AG20443 (cell line): ENCODE data around the gene PACSIN1.

Experiments
- DNase-seq: peaks from one replicate; pipeline ENCODE4 v3.0.0; 2012; ENCODE audit warnings: low spot score, mixed read lengths

Gene PACSIN1

DNA sequence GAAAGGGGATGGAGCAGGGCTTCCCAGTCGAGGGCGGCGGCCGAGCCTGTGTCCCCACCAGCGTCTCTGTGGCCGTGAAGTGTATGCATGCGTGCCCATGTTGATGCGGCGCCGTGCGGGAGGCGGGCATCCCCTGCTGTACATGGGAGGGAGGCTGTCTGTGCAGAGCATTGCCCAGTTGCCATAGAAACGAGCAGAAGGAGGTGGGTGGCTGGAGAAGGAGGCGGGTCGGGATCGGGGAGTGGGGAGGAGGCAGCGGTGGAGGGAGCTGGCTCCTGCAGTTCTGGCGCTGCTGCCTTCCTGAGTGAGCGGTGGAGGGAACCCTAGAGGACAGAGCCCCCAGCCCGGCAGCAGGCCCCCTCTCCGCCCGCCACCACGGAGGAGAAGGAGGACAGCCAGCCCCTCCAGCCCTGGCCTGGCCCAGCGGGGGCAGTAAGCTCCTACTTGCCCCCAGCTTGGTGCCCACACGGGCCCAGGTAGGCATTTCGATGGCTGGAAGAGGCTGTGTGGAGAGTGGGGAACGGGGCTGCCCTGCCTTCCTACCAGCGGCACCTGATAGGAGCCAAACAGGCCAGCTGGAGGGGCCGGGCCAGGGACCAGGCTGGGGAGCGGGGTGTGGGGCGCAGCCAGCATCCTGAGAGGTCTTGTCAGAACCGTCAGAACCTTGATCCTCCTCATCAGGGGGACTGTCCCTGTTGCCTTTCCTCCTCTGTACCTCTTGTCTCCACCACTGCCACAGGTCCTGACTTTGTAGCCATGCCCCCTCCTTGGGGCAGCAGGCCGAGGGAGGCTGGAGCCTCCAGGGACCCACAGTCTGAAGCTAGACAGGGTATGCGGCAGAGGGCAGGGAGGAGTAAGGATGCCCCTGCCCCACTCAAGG, 49.0 kb downstream of the PACSIN1 start:
- peak; percentile 69 for DNase-seq

DNA sequence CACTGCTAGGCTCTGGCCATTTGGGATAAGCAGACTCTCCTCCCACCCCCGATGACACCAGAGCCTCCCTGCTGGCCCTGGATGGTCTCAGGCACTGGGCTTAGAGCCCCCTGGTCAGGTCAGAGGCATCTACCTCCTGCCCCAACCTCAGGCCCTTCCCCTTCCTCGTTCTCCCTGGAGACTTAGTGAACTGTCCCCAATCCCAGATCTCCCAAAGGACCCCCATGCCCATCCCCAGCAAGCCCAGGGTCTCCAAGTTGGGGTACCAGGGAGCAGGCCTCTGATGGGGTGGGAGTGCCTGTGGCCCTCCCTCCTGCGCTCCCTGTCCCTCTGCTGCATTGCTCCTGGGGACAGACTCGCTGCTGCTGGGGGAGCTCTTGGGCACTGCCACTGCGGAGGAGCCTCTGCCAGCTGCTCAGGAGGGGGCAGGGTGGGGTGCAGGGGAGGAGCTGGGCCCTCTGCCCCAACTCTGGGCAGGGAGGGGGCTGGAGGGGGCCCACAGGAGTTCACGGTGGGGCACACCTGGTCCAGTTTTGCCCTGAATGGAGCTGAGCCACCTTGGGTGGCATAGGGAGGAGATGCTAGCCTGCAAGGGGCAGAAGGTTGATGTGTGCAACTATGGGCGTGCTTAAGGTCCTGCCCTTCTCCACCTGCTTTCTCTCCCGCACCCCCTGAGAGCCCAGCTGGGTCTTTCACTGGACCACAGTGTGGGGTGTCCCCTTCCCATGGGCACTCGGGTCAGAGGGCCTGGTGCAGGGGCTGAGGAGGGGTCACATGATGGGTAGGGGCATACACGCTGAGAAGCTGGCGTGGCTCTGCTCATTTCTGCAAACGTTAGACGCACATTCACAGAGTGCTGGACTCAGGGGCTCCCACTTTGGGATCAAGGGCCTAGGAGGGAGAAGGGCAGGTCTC, 49.9 kb downstream of the PACSIN1 start:
- no peak for DNase-seq

- DNase-seq: no peak
These were observed 50.8 kb downstream of the PACSIN1 start for GRCh38 chr6:34516391-34517324.

DNA sequence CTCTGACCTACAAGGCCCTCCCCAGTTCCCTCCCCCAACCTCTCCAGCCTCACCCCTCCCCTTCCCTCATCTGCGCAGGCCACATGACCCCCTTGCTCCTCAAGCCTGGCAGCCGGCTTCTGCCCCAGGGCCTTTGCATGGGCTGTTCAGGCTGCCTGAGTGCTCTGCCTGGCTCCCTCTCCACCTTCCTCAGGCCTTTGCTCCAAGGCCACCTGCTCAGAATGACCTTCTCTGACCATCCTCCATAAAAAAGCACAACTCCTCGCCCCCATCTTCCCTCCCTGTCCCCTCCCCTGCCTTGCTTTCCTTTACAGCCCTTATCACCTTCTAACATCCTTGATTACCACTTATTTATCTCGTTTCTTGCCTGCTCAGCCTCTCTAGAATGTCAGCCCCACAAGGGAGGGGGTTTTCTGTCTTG, 51.6 kb downstream of the PACSIN1 start:
- no peak for DNase-seq

GRCh38 chr6:34517966-34518365, 52.1 kb downstream of the PACSIN1 start:
- DNase-seq: no peak

DNA sequence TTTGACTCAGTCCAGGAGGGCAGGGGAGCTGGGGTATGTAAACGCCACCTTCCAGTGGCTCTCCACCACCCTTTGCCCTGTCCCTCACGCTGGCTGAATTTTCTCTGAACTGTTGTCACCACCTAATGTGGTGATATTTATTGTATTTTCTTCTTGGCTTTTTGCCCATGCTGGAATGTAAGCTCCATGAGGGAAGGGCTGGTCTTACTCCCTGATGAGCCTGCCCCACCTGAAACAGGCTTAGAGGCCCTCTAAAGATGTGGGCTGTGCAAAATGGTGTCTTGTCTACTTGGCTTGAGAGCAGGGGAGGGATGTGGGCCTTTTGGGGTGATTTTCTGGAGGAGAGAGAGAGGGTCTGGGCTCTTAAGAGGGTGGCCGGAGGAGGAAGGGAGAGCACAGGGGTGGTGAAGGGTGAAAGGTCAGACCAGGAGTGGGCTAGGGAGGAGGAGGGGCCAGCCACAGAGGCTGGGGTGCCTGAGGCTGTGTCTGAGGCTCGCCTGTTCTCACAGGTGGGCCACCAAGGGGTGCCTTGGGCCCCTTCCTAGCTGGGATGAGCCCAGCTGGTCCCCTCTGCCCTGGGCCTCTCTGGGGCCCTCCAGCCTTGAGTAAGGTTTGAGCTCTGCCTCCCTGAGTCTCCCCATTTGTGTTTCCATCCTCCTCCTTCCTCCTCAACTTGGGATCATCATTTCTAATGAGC, 52.9 kb downstream of the PACSIN1 start:
- no peak for DNase-seq

DNA sequence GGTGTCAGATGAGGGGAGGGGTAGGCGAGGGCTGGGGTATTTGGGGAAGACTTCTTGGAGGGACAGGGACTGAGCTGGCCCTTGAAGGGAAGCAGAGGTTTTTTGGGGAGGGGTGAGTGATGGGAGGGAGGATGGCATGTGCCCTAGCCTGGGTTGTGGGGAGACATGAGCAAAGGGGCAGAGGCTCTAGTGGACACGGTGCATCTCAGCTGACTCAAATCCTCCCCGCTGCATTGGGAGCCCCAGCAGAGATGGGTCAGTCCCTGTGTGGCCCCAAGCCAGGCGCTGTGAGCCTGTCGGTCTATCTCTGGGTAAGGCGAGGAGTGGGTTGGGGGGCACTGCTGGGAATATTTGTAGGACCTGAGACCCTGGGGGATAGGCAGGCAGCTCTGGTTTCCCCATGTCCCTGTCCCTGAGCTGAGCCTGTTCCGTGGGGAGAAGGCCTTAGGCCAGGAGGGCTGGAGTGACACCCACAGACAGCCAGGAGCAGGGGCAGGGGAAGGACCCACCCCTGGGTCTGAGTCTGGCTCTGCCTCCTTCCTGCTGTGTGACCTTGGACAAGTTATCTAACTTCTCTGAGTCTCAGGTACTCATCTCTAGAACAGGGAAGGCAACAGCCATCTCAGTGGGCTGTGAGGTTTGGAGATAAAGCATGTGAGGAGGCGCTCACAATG, 54.2 kb downstream of the PACSIN1 start:
- no peak for DNase-seq

DNA sequence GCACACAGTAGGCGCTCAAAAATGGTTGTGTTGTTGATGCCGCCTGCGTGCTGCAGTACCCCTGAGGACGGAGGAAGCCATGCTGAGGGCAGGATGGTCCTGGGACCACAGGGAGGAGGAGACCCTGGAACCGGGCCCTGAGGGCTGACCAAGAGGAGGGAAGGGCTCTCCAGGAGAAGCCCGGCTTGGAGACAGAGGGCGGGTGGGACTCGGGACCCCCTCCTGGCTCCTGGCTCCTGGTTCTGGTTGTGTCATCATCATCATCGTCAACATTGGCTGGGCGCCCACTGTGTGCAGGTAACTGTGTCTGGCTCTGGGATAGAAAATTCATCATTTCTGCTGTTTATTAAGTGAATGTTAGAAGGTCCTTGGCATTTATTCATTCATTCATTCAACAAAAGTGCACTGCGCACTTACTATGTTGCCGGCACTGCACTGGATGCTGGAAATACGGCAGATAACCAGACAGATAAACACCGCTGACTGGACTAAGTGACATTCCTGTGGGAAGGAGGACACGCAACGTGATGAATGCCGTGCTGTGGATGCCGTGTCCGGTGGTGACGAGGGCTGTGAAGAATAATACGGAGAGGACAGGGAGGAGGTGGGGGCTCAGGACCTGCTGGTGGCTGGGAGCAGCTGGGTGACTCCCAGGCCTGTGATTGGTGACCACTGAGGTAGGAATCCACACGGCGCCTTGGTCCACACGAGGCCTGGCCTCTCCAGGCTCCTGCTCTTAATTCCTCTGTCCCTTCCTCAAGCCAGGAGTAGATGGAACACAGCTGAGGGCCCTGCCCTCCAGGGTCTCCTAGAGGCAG, 55.0 kb downstream of the PACSIN1 start:
- no peak for DNase-seq

DNA sequence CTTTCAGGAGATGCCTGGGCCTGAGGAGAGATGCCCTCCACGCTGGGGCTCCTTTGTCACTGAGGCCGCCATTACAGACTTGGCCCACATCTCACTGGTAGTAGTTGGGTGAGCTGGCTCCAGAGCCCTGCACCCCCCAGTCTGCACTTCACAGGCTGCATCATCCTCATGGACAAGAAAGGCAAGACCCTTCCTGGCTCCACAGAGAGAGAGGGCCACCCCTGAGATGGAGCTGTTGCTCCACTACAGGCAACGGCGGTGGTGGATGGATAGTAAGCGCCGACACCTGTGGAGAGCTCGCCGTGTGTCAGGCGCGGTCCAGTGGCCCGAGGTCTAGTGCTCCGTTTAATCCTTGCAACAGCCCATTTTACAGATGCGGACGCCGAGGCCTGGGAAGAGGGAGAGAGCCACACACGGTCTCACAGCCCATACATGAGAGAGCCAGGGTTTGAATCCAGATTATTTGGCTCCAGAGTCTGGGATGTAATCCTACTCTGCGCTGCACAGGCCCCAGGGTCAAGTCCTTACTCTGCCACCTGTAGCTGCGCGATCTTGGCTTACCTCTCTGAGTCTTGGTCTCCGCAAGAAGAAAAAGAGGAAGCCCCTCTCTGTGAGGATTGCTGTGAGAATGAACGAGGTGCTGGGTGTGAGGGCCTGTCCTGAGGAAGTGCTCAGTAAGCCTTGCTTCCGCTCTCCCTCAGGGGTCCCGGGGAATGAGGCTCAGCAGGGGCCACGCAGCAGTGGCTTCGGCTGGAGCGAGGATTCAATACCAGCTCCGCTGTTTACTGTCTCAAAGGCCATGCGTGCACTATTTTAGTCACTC, 55.8 kb downstream of the PACSIN1 start:
- no peak for DNase-seq

GRCh38 chr6:34522761-34523160, 56.9 kb downstream of the PACSIN1 start:
- no peak for DNase-seq

DNA sequence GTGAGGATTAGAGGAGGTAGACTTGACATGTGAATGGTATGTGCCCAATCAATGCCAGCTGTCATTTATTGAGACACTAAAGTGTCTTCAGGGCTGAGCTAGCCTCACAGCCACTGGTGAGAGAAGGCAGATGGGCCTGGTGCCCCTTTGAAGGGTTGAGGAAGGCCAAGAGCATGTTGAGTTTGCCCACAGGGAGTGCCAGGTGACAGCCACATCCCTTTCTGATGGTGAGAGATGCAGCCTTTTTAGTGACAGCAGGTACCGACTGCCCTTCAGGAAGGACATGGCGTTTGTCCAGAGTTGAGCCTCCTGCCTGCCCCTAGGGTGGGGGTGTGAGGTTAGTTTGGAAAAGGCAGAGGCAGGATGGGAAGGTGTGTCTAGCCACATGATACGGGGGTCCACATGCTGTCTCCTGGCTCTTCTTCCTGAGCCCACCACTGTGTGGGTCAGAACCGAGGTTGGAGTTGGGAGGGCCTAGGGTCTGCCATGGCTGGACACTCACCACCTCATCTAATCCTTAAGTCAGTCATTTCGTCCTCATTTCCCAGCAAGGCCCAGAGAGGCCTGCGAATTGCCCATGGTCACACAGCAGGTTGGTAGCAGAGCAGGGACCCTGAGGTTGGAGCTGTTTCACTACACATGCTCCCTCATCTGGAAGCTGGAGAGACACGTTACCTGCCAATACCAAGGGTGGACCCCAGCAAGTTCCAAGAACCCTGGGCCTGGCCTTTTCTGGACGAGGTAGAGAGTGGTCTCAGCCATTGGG, 57.7 kb downstream of the PACSIN1 start:
- no peak for DNase-seq

DNA sequence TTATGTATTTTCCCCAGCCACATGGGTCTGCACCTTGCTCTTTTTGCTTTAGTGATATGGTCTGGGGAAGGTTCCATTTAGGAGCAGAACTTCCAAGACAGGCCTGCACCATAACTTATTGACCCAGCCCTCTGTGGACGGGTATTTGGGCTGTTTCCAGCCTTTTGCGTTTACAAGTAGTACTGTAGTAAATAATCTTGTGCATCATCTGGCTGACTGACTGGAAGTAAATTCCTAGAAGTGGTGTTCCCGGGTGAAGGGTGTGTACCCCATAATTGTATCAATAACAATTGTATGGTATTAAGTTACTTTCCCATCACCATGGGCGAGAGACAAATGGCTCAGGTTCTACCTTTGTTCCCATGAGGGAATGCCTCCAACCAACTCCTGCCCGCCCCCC, 58.6 kb downstream of the PACSIN1 start:
- no peak for DNase-seq

DNA sequence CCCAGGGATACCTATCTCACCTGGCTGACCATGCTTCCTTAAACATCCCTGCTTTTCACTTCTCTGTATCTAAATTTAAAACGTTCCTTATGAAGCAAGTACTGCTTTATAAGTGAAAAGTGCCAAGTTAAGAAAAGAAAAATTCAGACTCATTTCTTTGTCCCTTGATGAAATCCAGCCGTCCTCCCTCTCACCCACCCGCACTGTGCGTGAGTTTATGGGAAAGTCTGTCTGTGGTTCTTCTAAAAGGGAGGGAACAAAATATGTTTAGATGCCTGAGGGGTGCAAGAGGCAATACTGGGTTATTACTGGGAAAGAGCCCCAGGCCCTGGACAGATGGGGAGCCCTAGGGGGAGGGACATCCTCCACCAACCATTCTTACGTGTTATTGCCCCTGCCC, 59.1 kb downstream of the PACSIN1 start:
- no peak for DNase-seq

DNA sequence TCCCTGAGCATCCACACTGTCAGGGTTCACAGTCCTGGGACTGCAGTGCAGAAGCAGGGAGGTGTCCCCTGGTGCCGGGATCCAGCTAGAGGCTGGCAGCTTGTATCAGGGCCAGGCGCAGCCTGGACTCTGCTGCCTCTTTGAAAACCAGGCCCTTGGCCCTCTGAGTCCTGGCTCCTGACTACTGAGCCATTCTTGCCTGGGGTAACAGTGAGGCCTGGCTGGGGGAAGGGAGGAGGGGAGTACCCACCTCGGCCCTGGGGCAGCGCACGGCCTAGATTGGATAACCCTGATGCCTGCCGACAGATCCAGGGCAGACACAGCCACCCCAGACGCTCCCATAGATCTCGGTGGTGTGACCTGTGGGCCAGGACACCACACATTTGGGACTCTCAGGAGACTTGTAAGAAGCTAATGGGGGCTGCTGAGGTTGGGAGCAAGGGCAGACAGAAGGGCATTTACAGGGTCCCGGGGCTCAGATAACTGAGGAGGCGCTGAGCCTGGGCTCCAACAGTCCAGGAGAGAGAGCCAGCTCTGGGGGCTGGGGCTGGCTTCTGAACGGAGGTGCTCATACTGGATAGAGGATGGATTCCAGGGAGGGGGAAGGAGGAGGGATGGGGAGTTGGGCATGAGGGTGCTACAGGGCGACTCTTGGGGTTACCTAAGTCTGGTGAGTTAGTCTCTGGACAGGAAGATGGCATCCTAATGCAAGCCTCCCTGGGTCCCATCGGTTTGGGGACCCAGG, 59.7 kb downstream of the PACSIN1 start:
- no peak for DNase-seq

DNA sequence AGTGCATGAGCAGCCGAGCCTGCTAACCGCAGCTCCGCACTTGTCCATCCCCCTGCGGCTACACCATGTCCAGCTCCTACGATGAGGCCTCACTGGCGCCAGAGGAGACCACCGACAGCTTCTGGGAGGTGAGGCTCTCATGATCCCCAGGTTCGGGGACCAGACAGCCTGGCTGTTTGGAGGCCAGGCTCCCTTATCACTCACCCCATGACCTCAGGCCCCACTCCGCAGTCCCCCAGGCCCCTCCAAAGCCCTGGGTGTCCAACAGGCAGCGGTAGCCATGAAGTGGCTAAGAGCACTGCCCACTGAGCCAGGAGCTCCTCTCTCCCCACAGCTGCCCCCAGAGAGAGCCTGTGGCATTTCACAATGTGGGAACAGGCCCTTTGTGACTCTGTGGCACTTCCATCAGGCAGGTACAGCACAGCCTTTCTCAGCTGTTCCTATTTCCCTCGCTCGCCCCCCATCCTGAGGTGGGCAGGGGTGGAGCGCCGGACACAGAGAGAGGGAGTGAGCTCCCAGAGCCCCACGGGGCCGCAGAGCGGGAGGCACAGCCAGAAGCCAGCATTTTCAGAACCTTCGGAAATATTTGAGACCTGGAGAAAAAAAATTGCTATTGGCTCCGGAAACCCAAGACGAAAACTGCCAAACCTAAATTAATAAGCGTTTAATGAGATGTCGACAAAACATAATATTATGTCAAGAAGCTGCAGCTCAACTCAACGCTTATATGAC, 60.5 kb downstream of the PACSIN1 start:
- DNase-seq: no peak

- DNase-seq: peak; percentile 99
These were observed 61.3 kb downstream of the PACSIN1 start for GRCh38 chr6:34526992-34527728.
